K562 (cell line): ENCODE measurements around the gene TIMM8A. TPM values are rescaled to one million over a fixed set of nuclear protein-coding genes. Genes with fewer than 3 reads are reported as not detected.

Experiments used
- ATAC-seq: fragments of 200-7000 bp; cut with Tn5 transposase; 3 replicates; pipeline ENCODE4 v1.9.1; 2020; ENCODE audit warnings: moderate library complexity
- BruUV-seq: library from RNA; stranded (reverse); fragments of 400-500 nt; replicated peaks from 2 replicates; lab custom pipeline; 2021; lab: Mats Ljungman, UMichigan
- CTCF ChIA-PET: fragments of 300-600 bp; formaldehyde crosslinking; extraction: SDS; loops from one replicate; lab custom pipeline; 2021; ENCODE audit warnings: low intra/inter-chr PET ratio; lab: Yijun Ruan, JAX
- POLR2A ChIA-PET: fragments of 300-600, 350-650 bp; sonication (Branson Sonifier 250); formaldehyde crosslinking; extraction: SDS; loops from one replicate; lab custom pipeline; 2021; ENCODE audit warnings: antibody characterized with exemption, inconsistent platforms; lab: Yijun Ruan, JAX
- DNase-seq, 4 experiments: peaks; one replicate each; pipeline versions ENCODE4 v3.0.0 to v3.0.0-alpha.2; 2011 to 2018; ENCODE audit warnings: low spot score in 3 of 4, mixed read lengths in 3 of 4; ENCODE audit errors: extremely low read depth in 1 of 4
- FAIRE-seq: peaks from 2 replicates; lab custom pipeline; 2011; peaks lifted over from hg19 to GRCh38; lab: Jason Lieb, UNC
- H2AFZ ChIP-seq: 2 replicates; pipeline ENCODE4 v1.6.0; 2011; ENCODE audit warnings: low read depth, low read length, control low read depth, inconsistent platforms
- H3K27ac ChIP-seq: fragments of 200-600 bp; 3 replicates; pipeline ENCODE4 v1.8.0; 2011; ENCODE audit warnings: low read depth, mild to moderate bottlenecking, control low read depth, inconsistent platforms, low read length, moderate library complexity, mixed read lengths; ENCODE audit errors: extremely low read depth
- H3K27me3 ChIP-seq, 2 experiments: fragments of 300-600 bp in 1 of 2; 2 replicates in 1 of 2; 3 replicates in 1 of 2; pipeline versions ENCODE4 v1.6.0 to v1.8.0; 2011; ENCODE audit warnings: inconsistent platforms in 2 of 2, low read length in 2 of 2, mild to moderate bottlenecking in 1 of 2, mixed read lengths in 1 of 2, moderate library complexity in 1 of 2; ENCODE audit not compliant: control insufficient read depth in 2 of 2, insufficient read depth in 2 of 2
- H3K36me3 ChIP-seq: fragments of 300-600 bp; 3 replicates; pipeline ENCODE4 v1.8.0; 2011; ENCODE audit warnings: mild to moderate bottlenecking, low read length, inconsistent platforms; ENCODE audit not compliant: control insufficient read depth, insufficient read depth
- H3K4me1 ChIP-seq, 2 experiments: fragments of 200-600 bp in 1 of 2; replicated peaks in 1 of 2; 2 replicates in 1 of 2; 3 replicates in 1 of 2; pipeline versions ENCODE4 v1.5.1 to v1.8.0; 2011; ENCODE audit warnings: inconsistent platforms in 2 of 2, low read length in 2 of 2, mild to moderate bottlenecking in 1 of 2, mixed read lengths in 1 of 2, moderate library complexity in 1 of 2; ENCODE audit not compliant: control insufficient read depth in 2 of 2, insufficient read depth in 2 of 2
- H3K4me2 ChIP-seq: 2 replicates; pipeline ENCODE4 v1.6.1; 2011; ENCODE audit warnings: low read length, control low read depth, inconsistent platforms, mixed read lengths; ENCODE audit not compliant: insufficient read depth
- H3K4me3 ChIP-seq: fragments of 200-600 bp; sonication (generic), shearing (Covaris generic); 2 replicates; pipeline ENCODE4 v1.5.1; 2016; ENCODE audit warnings: control low read depth, inconsistent platforms
- H3K79me2 ChIP-seq: fragments of 200-600 bp; 3 replicates; pipeline ENCODE4 v1.8.0; 2011; ENCODE audit warnings: low read length, inconsistent platforms; ENCODE audit not compliant: control insufficient read depth, insufficient read depth
- H3K9ac ChIP-seq, 2 experiments: 2 replicates each; pipeline versions ENCODE4 v1.6.0 to v1.6.1; 2011; ENCODE audit warnings: low read depth in 2 of 2, low read length in 2 of 2, control low read depth in 1 of 2, inconsistent platforms in 1 of 2, mild to moderate bottlenecking in 1 of 2, mixed read lengths in 1 of 2; ENCODE audit not compliant: insufficient read depth in 1 of 2
- H3K9me1 ChIP-seq: one replicate; pipeline ENCODE4 v1.6.0; 2011; ENCODE audit warnings: inconsistent platforms, mild to moderate bottlenecking, low read length, moderate library complexity; ENCODE audit not compliant: control insufficient read depth, insufficient read depth
- H3K9me3 ChIP-seq: replicated peaks from 2 replicates; pipeline ENCODE4 v1.5.1; 2011; ENCODE audit warnings: low read depth, low read length, inconsistent platforms; ENCODE audit not compliant: control insufficient read depth, insufficient read depth
- H4K20me1 ChIP-seq: replicated peaks from 2 replicates; pipeline ENCODE4 v1.6.1; 2011; ENCODE audit warnings: low read length, inconsistent platforms, mixed read lengths; ENCODE audit not compliant: control insufficient read depth, insufficient read depth
- CBX8 ChIP-seq: fragments of 200-600 bp; sonication (generic); IDR thresholded peaks from 2 replicates; pipeline ENCODE4 v1.6.1; 2012; ENCODE audit warnings: borderline replicate concordance, mixed run types, low read depth, mild to moderate bottlenecking, moderate library complexity, mixed read lengths, low read length, control low read depth, inconsistent platforms; ENCODE audit not compliant: poor library complexity, severe bottlenecking; ENCODE audit errors: extremely low read depth
- FOXJ2 ChIP-seq: fragments of 200-800 bp; sonication (Bioruptor generic); IDR thresholded peaks from 2 replicates; pipeline ENCODE4 v1.6.1; 2016; ENCODE audit warnings: missing genetic modification characterization, missing compliant biosample characterization
- HDAC2 ChIP-seq: fragments of 450-650 bp; IDR thresholded peaks from 2 replicates; pipeline ENCODE4 v1.6.1; 2016; ENCODE audit warnings: mild to moderate bottlenecking
- KDM5B ChIP-seq: fragments of 200-600 bp; sonication (generic); IDR thresholded peaks from 2 replicates; pipeline ENCODE4 v1.6.1; 2012; ENCODE audit warnings: low read depth, mild to moderate bottlenecking, moderate library complexity, low read length, control low read depth, inconsistent platforms; ENCODE audit not compliant: insufficient replicate concordance
- PHB2 ChIP-seq: fragments of 450-650 bp; IDR thresholded peaks from 2 replicates; pipeline ENCODE4 v1.6.1; 2017; ENCODE audit warnings: low read depth
- PPARD ChIP-seq: fragments of 250-450 bp; sonication (Bioruptor Pico); IDR thresholded peaks from 2 replicates; pipeline ENCODE4 v1.8.0; 2022; ENCODE audit warnings: inconsistent platforms, mild to moderate bottlenecking, moderate library complexity
- SAP30 ChIP-seq: fragments of 200-600 bp; sonication (generic); IDR thresholded peaks from 2 replicates; pipeline ENCODE4 v1.6.1; 2012; ENCODE audit warnings: borderline replicate concordance, low read depth, mild to moderate bottlenecking, moderate library complexity, low read length, control low read depth, inconsistent platforms; ENCODE audit not compliant: insufficient read depth, poor library complexity, severe bottlenecking
- TFAP4 ChIP-seq: sonication (generic); formaldehyde crosslinking; IDR thresholded peaks from 2 replicates; pipeline ENCODE4 v1.8.0; 2022; ENCODE audit warnings: missing genetic modification reagents, mild to moderate bottlenecking, moderate library complexity, borderline replicate concordance
- ZNF436 ChIP-seq: fragments of 250-450, 450-650 bp; sonication (Bioruptor Pico); formaldehyde crosslinking; IDR thresholded peaks from 2 replicates; pipeline ENCODE4 v1.7.0; 2020; ENCODE audit warnings: mild to moderate bottlenecking
- ZNF583 ChIP-seq: fragments of 250-450 bp; sonication (Bioruptor Pico); IDR thresholded peaks from 2 replicates; pipeline ENCODE4 v1.4.0; 2020
- WGBS: fragments of 100-300 bp; shearing (Covaris generic); methylation state at CpG from one replicate; pipeline ENCODE4 v1.1.6; 2016; ENCODE audit warnings: low coverage, mixed read lengths; ENCODE audit not compliant: insufficient coverage; ENCODE audit errors: missing lambda C conversion rate; 5-methylcytosine and 5-hydroxymethylcytosine counted together
- in situ Hi-C: fragments of 300-500 bp; cut with MboI; formaldehyde crosslinking; loops from 4 replicates; pipeline ENCODE4 v1.15.0; 2018; ENCODE audit warnings: inconsistent platforms, mixed read lengths
- intact Hi-C: fragments of 100-400 bp; cut with micrococcal nuclease; formaldehyde crosslinking; loops from 2 replicates; pipeline ENCODE4 v1.14.2; 2022
- polyA plus RNA-seq, 8 experiments: library from polyadenylated mRNA; depleted of rRNA in 4 of 8; stranded (reverse) in 5 of 8; unstranded in 3 of 8; fragments of >200 nt; fragmentation: Nextera tagmentation in 2 of 8; fragmentation: Illumina TruSeq in 1 of 8; extraction: Ambion mirVana in 2 of 8; extraction: Trizol in 1 of 8; gene quantifications; 2 replicates each; pipeline versions ENCODE4 v1.2.1 to v1.2.3, GENCODE V29; 2011 to 2014; ENCODE audit warnings: inconsistent platforms in 1 of 8, missing spikeins in 1 of 8
- total RNA-seq, 7 experiments: library from RNA; depleted of rRNA in 6 of 7; stranded (reverse); fragments of >200 nt in 6 of 7; fragmentation: Illumina TruSeq in 2 of 7; extraction: Trizol in 2 of 7; gene quantifications; 2 replicates each; pipeline versions ENCODE4 v1.2.1 to v1.2.3, GENCODE V29; 2011 to 2021; ENCODE audit warnings: low replicate concordance in 1 of 7
- TF ChIP-seq, protein P1 (sequence below): sonication (generic); formaldehyde crosslinking; IDR thresholded peaks from 2 replicates; pipeline ENCODE4 v1.8.1; 2023; ENCODE audit warnings: mild to moderate bottlenecking, missing genetic modification reagents
- TF ChIP-seq, protein P2 (sequence below): IDR thresholded peaks from 2 replicates; pipeline ENCODE4 v1.6.1; 2011; ENCODE audit not compliant: insufficient read length; ENCODE audit errors: extremely low read depth
- TF ChIP-seq, protein P3 (sequence below): fragments of 450-650 bp; formaldehyde crosslinking; IDR thresholded peaks from 2 replicates; pipeline ENCODE4 v1.4.0; 2022; ENCODE audit warnings: missing genetic modification characterization

The TIMM8A gene
- total and polyA plus RNA-seq, 9 of the 15 experiments (the other 6 are each of a cell fraction or from before 2014, with no cell fraction given), result 10.9 to 132 (median 41.1) TPM

DNA sequence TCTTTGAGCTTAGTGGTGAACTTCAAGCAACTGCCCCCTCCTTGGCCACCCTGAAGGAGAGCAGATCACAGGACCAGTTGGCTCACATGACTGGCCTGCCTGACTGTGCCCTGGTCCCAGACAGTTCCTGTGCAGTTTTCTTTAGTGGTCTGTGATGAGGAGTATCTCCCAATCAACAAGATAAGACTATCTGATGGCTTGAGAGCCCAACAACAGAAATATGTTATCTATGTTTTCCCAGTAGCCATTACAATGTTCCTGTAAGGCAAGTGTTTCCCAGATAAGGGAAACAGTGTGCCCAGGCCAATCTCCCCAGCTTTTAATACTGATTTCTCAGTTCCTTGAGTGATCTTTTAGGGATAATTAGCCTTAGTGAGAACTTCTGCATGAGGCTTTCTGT, 14.2 kb upstream of the TIMM8A start (continued):
- TF ChIP-seq TFAP4 (no peak), KDM5B (no peak)

DNA sequence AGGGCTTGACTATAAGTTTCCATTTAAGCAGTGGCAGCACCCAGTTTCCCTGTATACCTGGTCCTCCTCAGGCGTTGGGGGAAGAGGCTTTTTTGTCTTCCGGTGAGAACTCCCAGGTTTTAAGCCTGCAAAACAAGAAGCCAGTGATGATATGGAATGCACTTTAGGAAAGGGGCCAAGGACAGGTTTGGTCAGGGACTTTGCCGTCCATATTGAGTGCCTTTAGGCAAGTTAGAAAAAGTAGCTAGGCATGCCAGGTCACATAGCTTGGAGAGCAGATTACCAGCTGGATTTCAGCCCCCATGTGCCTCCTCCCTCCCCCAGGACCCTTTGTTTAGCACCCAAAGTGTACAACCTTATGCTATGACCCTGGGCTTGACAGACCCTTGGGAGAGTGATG, 13.6 kb upstream of the TIMM8A start:
- BruUV-seq, result no TSS peak
- FAIRE-seq, result no peak
- TF ChIP-seq SAP30 (no peak), ZNF436 (CRISPR knock-in tag) (no peak), HDAC2 (no peak), FOXJ2 (tag) (no peak), PHB2 (no peak), CBX8 (no peak), ZNF583 (CRISPR knock-in tag) (no peak), PPARD (CRISPR knock-in tag) (no peak)
- TF ChIP-seq, protein P1, sequence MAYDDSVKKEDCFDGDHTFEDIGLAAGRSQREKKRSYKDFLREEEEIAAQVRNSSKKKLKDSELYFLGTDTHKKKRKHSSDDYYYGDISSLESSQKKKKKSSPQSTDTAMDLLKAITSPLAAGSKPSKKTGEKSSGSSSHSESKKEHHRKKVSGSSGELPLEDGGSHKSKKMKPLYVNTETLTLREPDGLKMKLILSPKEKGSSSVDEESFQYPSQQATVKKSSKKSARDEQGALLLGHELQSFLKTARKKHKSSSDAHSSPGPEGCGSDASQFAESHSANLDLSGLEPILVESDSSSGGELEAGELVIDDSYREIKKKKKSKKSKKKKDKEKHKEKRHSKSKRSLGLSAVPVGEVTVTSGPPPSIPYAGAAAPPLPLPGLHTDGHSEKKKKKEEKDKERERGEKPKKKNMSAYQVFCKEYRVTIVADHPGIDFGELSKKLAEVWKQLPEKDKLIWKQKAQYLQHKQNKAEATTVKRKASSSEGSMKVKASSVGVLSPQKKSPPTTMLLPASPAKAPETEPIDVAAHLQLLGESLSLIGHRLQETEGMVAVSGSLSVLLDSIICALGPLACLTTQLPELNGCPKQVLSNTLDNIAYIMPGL (CRISPR knock-in tag), result no peak
- TF ChIP-seq, protein P2, sequence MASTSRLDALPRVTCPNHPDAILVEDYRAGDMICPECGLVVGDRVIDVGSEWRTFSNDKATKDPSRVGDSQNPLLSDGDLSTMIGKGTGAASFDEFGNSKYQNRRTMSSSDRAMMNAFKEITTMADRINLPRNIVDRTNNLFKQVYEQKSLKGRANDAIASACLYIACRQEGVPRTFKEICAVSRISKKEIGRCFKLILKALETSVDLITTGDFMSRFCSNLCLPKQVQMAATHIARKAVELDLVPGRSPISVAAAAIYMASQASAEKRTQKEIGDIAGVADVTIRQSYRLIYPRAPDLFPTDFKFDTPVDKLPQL, result no peak
- TF ChIP-seq, protein P3, sequence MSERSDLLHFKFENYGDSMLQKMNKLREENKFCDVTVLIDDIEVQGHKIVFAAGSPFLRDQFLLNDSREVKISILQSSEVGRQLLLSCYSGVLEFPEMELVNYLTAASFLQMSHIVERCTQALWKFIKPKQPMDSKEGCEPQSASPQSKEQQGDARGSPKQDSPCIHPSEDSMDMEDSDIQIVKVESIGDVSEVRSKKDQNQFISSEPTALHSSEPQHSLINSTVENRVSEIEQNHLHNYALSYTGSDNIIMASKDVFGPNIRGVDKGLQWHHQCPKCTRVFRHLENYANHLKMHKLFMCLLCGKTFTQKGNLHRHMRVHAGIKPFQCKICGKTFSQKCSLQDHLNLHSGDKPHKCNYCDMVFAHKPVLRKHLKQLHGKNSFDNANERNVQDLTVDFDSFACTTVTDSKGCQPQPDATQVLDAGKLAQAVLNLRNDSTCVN (CRISPR knock-in tag), result no peak
- TF ChIP-seq, all 486 proteins: peak for 0
- Histone ChIP-seq H3K27me3 (no peaks in the 10 kb centered on the region), H3K36me3 (peaks cover 61% of the 10 kb centered on the region), H3K27ac (no peak overlapping the region), H3K9me1 (no peaks in the 10 kb centered on the region), H3K9ac (no peak overlapping the region), H4K20me1 (no peaks in the 10 kb centered on the region), H3K9me3 (no peaks in the 10 kb centered on the region), H2AFZ (no peak overlapping the region), H3K79me2 (no peaks in the 10 kb centered on the region), H3K4me3 (no peak overlapping the region), H3K4me2 (no peak overlapping the region), H3K4me1 (peaks cover 0 to 4% of the 10 kb centered on the region in 2 experiments; a peak in 3 of 5 replicates)
- ChIA-PET CTCF (no interaction called here), POLR2A (no interaction called here)
- ATAC-seq (no peak), DNase-seq (no peak)
- intact Hi-C loops (no loop called here), in situ Hi-C loops (no loop called here)
- 83% methylated on average over 3 of the region's 3 CpGs for WGBS
